Esophagus muscularis mucosa (tissue), 4 donors: Measurements from ENCODE around the gene FAM187B.

ENCODE experiments used
- CTCF ChIP-seq, 3 experiments: fragments of 200-600 bp in 2 of 3; fragments of 450-650 bp in 1 of 3; sonication (generic) in 2 of 3; IDR thresholded peaks; one replicate each; pipeline ENCODE4 v1.5.1; 2017 to 2019; ENCODE audit warnings: antibody characterized with exemption in 3 of 3, mild to moderate bottlenecking in 2 of 3, moderate library complexity in 1 of 3
- EP300 ChIP-seq: sonication (generic); formaldehyde crosslinking; IDR thresholded peaks from one replicate; pipeline ENCODE4 v1.6.1; 2017; ENCODE audit warnings: antibody characterized with exemption
- POLR2A ChIP-seq: fragments of 450-650 bp; IDR thresholded peaks from one replicate; pipeline ENCODE4 v1.6.1; 2017; ENCODE audit warnings: antibody characterized with exemption, moderate library complexity, mild to moderate bottlenecking, low read depth
- POLR2AphosphoS5 ChIP-seq, 2 donors: sonication (generic); formaldehyde crosslinking; IDR thresholded peaks; one replicate each; pipeline ENCODE4 v1.6.1; 2017; ENCODE audit warnings: antibody characterized with exemption in 2 of 2

- TF ChIP-seq CTCF (IDR thresholded peaks at IDR 0.05) = no peak
- TF ChIP-seq POLR2A = no peak
- no peak for TF ChIP-seq POLR2AphosphoS5 (IDR thresholded peaks at IDR 0.05)
- no peak for TF ChIP-seq EP300
Observed at GRCh38 chr19:35268536-35269437, 40.2 kb upstream of the FAM187B start, which contains the start of gene USF2.
